K562 (cell line): ENCODE measurements around the gene SCAMP1. TPM values are rescaled to one million over a fixed set of nuclear protein-coding genes. Genes with fewer than 3 reads are reported as not detected.

Source experiments
- BCL6 ChIP-seq: fragments of 250-450 bp; sonication (Bioruptor Pico); IDR thresholded peaks from 2 replicates; pipeline ENCODE4 v1.4.0; 2020
- BCOR ChIP-seq: fragments of 450-650 bp; IDR thresholded peaks from 2 replicates; pipeline ENCODE4 v1.6.1; 2016
- EZH2 ChIP-seq: IDR thresholded peaks from 2 replicates; pipeline ENCODE4 v1.6.1; 2012; ENCODE audit warnings: low read depth, mild to moderate bottlenecking, inconsistent platforms, low read length, borderline replicate concordance
- MTA3 ChIP-seq: fragments of 450-650 bp; formaldehyde crosslinking; IDR thresholded peaks from 2 replicates; pipeline ENCODE4 v1.6.1; 2017; ENCODE audit warnings: mild to moderate bottlenecking, borderline replicate concordance
- MXI1 ChIP-seq: IDR thresholded peaks from 2 replicates; pipeline ENCODE4 v1.6.1; 2011; ENCODE audit warnings: low read depth, mild to moderate bottlenecking, improper control_type of control experiment, low read length
- SAFB ChIP-seq: fragments of 200-400 bp; formaldehyde crosslinking; IDR thresholded peaks from 2 replicates; pipeline ENCODE4 v1.6.1; 2017; ENCODE audit warnings: low read depth, low read length, borderline replicate concordance
- SMC3 ChIP-seq: conservative IDR thresholded peaks from 2 replicates; pipeline ENCODE4 v1.6.1; 2011; ENCODE audit warnings: low read depth, low read length, improper control_type of control experiment; ENCODE audit not compliant: insufficient read depth
- SP1 ChIP-seq: sonication (generic); formaldehyde crosslinking; IDR thresholded peaks from 2 replicates; pipeline ENCODE4 v1.8.1; 2022; ENCODE audit warnings: mild to moderate bottlenecking, missing genetic modification reagents
- TEAD4 ChIP-seq, 2 experiments: sonication (generic) in 1 of 2; formaldehyde crosslinking in 1 of 2; IDR thresholded peaks; 2 replicates each; pipeline versions ENCODE4 v1.6.1 to v1.8.0; 2012 to 2022; ENCODE audit warnings: borderline replicate concordance in 1 of 2, inconsistent platforms in 1 of 2, low read length in 1 of 2, mild to moderate bottlenecking in 1 of 2, missing genetic modification reagents in 1 of 2
- ZNF134 ChIP-seq: fragments of 250-450 bp; sonication (Bioruptor Pico); conservative IDR thresholded peaks from 2 replicates; pipeline ENCODE4 v1.4.0; 2020
- ZNF431 ChIP-seq: sonication (generic); formaldehyde crosslinking; IDR thresholded peaks from 2 replicates; pipeline ENCODE4 v1.8.0; 2022; ENCODE audit warnings: mild to moderate bottlenecking, missing genetic modification reagents
- ZNF551 ChIP-seq: fragments of 250-450 bp; sonication (Bioruptor Pico); IDR thresholded peaks from 2 replicates; pipeline ENCODE4 v1.5.0; 2021; ENCODE audit warnings: mild to moderate bottlenecking, moderate library complexity
- ZNF766 ChIP-seq: fragments of 200-800 bp; sonication (Bioruptor generic); conservative IDR thresholded peaks from 2 replicates; pipeline ENCODE4 v1.6.1; 2016; ENCODE audit warnings: missing genetic modification characterization, missing compliant biosample characterization
- polyA plus RNA-seq, 8 experiments: library from polyadenylated mRNA; depleted of rRNA in 4 of 8; stranded (reverse) in 5 of 8; unstranded in 3 of 8; fragments of >200 nt; fragmentation: Nextera tagmentation in 2 of 8; fragmentation: Illumina TruSeq in 1 of 8; extraction: Ambion mirVana in 2 of 8; extraction: Trizol in 1 of 8; gene quantifications; 2 replicates each; pipeline versions ENCODE4 v1.2.1 to v1.2.3, GENCODE V29; 2011 to 2014; ENCODE audit warnings: inconsistent platforms in 1 of 8, missing spikeins in 1 of 8
- total RNA-seq, 7 experiments: library from RNA; depleted of rRNA in 6 of 7; stranded (reverse); fragments of >200 nt in 6 of 7; fragmentation: Illumina TruSeq in 2 of 7; extraction: Trizol in 2 of 7; gene quantifications; 2 replicates each; pipeline versions ENCODE4 v1.2.1 to v1.2.3, GENCODE V29; 2011 to 2021; ENCODE audit warnings: low replicate concordance in 1 of 7
- TF ChIP-seq, protein P1 (sequence below), 2 experiments: fragments of 450-650 bp; IDR thresholded peaks; 2 replicates each; pipeline ENCODE4 v1.6.1; 2018; ENCODE audit warnings: mild to moderate bottlenecking in 2 of 2, low read depth in 1 of 2; ENCODE audit not compliant: partially characterized antibody in 2 of 2
- TF ChIP-seq, protein P2 (sequence below): IDR thresholded peaks from 2 replicates; pipeline ENCODE4 v1.6.1; 2011; ENCODE audit warnings: borderline replicate concordance, low read depth, mild to moderate bottlenecking, moderate library complexity, low read length; ENCODE audit not compliant: insufficient read depth, poor library complexity, severe bottlenecking
- TF ChIP-seq, protein P3 (sequence below): fragments of 450-650 bp; IDR thresholded peaks from 2 replicates; pipeline ENCODE4 v1.6.1; 2016; ENCODE audit warnings: borderline replicate concordance
- TF ChIP-seq, protein P4 (sequence below): fragments of 450-650 bp; formaldehyde crosslinking; IDR thresholded peaks from 2 replicates; pipeline ENCODE4 v1.4.0; 2022; ENCODE audit warnings: mild to moderate bottlenecking, moderate library complexity

SCAMP1 gene
- total and polyA plus RNA-seq, 9 of the 15 experiments (the other 6 are each of a cell fraction or from before 2014, with no cell fraction given): 5.4 to 23.9 (median 13.8) TPM

DNA sequence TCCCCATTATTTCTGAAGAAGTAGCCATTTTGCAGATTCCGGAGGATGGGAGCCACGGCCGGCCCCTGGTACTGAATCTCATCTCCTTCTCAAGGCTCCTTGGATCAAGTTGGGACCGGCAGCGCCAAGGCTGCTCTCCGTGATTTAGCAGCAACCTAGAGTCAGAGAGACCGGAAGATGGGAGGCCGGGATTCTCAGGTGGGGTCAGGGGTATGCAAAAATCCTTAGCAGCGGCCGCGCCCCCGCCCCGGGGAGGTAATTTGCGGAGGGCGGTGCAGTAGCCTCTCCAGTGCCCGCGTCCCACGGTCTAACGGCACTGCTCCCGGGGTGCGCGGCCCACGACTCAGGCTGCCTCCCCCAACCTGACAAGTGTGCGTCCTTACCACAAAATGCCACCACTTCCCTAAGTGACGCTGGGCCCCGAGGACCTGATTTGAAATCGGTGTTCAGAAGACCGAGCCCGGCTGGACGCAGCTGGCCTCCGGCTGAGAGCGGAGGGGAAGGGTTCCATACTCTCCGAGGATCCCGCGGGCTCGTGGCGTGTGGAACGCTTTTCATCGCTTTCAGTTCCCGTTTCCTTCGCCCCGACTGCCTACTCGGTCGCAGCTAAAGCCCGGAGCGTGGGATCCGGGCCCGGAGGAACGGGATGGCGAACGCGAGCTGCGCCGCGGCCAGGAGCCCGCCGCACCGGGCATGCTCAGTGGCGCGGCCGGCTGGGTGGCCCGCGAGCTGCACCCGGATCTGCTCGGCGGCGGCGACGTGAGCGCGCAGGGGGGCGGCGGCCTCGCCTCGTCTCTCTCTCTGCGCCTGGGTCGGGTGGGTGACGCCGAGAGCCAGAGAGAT, at the start of gene SCAMP1 (continued):
- TF ChIP-seq, protein P1, sequence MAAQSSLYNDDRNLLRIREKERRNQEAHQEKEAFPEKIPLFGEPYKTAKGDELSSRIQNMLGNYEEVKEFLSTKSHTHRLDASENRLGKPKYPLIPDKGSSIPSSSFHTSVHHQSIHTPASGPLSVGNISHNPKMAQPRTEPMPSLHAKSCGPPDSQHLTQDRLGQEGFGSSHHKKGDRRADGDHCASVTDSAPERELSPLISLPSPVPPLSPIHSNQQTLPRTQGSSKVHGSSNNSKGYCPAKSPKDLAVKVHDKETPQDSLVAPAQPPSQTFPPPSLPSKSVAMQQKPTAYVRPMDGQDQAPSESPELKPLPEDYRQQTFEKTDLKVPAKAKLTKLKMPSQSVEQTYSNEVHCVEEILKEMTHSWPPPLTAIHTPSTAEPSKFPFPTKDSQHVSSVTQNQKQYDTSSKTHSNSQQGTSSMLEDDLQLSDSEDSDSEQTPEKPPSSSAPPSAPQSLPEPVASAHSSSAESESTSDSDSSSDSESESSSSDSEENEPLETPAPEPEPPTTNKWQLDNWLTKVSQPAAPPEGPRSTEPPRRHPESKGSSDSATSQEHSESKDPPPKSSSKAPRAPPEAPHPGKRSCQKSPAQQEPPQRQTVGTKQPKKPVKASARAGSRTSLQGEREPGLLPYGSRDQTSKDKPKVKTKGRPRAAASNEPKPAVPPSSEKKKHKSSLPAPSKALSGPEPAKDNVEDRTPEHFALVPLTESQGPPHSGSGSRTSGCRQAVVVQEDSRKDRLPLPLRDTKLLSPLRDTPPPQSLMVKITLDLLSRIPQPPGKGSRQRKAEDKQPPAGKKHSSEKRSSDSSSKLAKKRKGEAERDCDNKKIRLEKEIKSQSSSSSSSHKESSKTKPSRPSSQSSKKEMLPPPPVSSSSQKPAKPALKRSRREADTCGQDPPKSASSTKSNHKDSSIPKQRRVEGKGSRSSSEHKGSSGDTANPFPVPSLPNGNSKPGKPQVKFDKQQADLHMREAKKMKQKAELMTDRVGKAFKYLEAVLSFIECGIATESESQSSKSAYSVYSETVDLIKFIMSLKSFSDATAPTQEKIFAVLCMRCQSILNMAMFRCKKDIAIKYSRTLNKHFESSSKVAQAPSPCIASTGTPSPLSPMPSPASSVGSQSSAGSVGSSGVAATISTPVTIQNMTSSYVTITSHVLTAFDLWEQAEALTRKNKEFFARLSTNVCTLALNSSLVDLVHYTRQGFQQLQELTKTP (IDR thresholded peaks at IDR 0.05; ENCODE audit: low read depth in 1 of 2, partially characterized antibody in 2 of 2): no peak
- no peak for TF ChIP-seq EZH2
- TF ChIP-seq SAFB: peak; percentile 68; the same call in 1 of the 2 replicates
- peak; percentile 60; the same call in 1 of the 2 replicates for TF ChIP-seq MTA3
- TF ChIP-seq SMC3: 0 out of 2 replicates have a peak, but pooled peaks have one; percentile 28
- no peak for TF ChIP-seq ZNF134
- no peak for TF ChIP-seq ZNF766 (CRISPR knock-in tag)
- no peak for TF ChIP-seq BCL6 (CRISPR knock-in tag)
- TF ChIP-seq, protein P2, sequence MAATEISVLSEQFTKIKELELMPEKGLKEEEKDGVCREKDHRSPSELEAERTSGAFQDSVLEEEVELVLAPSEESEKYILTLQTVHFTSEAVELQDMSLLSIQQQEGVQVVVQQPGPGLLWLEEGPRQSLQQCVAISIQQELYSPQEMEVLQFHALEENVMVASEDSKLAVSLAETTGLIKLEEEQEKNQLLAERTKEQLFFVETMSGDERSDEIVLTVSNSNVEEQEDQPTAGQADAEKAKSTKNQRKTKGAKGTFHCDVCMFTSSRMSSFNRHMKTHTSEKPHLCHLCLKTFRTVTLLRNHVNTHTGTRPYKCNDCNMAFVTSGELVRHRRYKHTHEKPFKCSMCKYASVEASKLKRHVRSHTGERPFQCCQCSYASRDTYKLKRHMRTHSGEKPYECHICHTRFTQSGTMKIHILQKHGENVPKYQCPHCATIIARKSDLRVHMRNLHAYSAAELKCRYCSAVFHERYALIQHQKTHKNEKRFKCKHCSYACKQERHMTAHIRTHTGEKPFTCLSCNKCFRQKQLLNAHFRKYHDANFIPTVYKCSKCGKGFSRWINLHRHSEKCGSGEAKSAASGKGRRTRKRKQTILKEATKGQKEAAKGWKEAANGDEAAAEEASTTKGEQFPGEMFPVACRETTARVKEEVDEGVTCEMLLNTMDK: no peak
- TF ChIP-seq ZNF551: no peak
- 0 out of 2 replicates have a peak, but pooled peaks have one; percentile 18 for TF ChIP-seq TEAD4 (IDR thresholded peaks at IDR 0.05; ENCODE audit: low read length)
- no peak for TF ChIP-seq TEAD4 (CRISPR knock-in tag; IDR thresholded peaks at IDR 0.05; ENCODE audit: borderline replicate concordance)
- no peak for TF ChIP-seq BCOR
- no peak; the same call in 1 of the 2 replicates for TF ChIP-seq SP1 (CRISPR knock-in tag)
- 0 out of 2 replicates have a peak, but pooled peaks have one; percentile 52 for TF ChIP-seq MXI1
- TF ChIP-seq, protein P3, sequence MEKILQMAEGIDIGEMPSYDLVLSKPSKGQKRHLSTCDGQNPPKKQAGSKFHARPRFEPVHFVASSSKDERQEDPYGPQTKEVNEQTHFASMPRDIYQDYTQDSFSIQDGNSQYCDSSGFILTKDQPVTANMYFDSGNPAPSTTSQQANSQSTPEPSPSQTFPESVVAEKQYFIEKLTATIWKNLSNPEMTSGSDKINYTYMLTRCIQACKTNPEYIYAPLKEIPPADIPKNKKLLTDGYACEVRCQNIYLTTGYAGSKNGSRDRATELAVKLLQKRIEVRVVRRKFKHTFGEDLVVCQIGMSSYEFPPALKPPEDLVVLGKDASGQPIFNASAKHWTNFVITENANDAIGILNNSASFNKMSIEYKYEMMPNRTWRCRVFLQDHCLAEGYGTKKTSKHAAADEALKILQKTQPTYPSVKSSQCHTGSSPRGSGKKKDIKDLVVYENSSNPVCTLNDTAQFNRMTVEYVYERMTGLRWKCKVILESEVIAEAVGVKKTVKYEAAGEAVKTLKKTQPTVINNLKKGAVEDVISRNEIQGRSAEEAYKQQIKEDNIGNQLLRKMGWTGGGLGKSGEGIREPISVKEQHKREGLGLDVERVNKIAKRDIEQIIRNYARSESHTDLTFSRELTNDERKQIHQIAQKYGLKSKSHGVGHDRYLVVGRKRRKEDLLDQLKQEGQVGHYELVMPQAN: peak; percentile 76; the same call in 1 of the 2 replicates
- TF ChIP-seq, protein P4, sequence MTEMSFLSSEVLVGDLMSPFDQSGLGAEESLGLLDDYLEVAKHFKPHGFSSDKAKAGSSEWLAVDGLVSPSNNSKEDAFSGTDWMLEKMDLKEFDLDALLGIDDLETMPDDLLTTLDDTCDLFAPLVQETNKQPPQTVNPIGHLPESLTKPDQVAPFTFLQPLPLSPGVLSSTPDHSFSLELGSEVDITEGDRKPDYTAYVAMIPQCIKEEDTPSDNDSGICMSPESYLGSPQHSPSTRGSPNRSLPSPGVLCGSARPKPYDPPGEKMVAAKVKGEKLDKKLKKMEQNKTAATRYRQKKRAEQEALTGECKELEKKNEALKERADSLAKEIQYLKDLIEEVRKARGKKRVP (CRISPR knock-in tag): no peak
- no peak for TF ChIP-seq ZNF431 (CRISPR knock-in tag)
